ENCODE measurements around the gene HOOK1.

The HOOK1 gene

DNA sequence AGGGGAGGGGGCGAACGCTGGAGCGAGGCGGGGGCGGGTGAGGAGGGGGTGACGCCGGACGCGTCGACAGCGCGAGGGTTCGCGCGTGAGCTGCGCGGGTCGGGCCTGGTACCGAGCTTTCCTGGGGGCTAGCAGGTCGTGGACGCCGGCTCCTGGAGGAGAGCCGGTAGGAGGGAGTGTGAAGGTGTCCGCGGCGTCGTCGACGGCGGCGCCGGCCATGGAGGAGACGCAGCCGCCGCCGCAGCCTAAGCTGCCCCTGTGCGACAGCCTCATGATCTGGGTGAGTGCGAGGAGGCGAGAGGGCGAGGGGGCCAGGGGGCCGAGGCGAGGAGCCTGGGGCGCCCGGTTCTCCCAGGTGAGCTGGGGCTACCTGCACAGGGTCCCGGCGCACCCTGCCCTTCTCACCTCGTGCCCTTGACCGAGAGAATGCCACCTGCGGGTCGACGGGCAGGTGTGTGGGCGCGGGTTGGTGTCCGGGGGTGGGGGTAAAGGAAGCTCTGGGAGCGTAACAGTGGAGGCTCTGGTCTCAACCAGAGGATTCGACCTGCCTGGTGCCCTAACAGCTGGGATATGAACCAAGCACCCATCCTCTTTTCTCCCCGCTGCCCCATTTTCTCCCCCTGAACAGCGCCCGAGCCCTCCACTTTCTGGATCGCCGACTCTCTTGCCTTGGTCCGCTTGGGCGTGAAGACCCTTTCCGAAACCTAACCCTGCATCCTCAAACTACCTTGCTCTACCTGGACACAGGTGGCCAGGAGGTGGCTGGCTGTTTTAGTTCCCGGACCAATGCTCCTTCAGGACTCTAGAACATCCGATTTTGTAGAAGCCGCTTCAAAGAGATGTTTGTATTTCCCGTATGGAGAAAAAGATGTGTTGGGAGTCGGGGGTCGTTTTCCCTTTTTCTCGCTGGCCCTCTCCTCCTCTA is at the start of gene HOOK1:
TSS of gene HOOK1 (plus strand) at position 49 of the 925 bp plus-strand sequence. CDS start at position 218, 169 bp downstream.
- H3K4me3 ChIP-seq = peak within 1 kb of the TSS; percentile 36
- DNase-seq (ENCODE audit: low spot score in 2 of 2) = peak in 1 of 2 experiments; percentile 7

DNA sequence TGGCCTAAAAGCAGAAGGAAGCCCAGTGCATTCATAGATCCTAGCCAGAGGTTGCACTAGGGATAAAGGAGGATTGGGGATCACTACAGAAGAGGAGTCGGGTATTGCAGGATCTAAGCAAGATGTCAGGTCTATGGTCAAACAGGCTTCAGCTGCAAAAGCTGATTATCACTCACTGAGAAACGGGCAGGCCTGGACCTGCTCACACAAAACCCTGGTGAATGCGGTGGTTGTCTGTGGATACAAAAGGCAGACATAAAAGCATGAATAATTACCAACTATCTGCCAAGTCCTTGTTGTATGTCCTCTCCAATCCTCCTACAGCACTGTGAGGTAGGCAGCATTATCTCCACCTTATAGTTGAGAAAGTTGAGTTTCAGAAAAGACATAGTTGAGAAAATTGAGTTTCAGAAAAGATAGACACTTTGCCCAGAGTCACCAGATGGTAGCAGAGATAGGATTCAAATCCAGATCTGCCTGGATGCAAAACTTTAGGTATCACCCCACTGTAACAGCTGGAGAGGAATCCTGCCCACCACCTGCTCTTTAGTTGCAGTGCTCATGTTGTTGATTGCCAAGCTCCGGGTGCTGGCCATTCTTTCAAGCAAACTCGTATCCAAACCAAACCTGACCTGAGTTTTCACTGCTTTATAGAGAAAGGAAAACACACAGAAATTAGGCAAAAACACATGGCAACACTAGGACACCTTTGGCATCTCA is 49.6 kb upstream of the HOOK1 start:
- DNase-seq (ENCODE audit: low spot score in 2 of 2) = peak; percentile 59 to 60
- H3K4me3 ChIP-seq = no peak overlapping the region
- H3K9me3 ChIP-seq = no peaks in the 10 kb centered on the region
- H3K4me1 ChIP-seq = peaks cover 28% of the 10 kb centered on the region
- no peaks in the 10 kb centered on the region for H3K36me3 ChIP-seq (replicated peaks)
- H3K27me3 ChIP-seq (ENCODE audit: low read depth) = peaks cover 2% of the 10 kb centered on the region; the same call in 1 of the 2 replicates
- in situ Hi-C loops (cut with MboI; ENCODE audit: low sequenced_read_pairs) = loop anchor here (25.0 kb wide), 1 partner anchor 1228 kb away; the partner anchor contains the start of gene OMA1

More for the DNA sequence above, at the start of gene HOOK1:
- no peaks in the 10 kb centered on the region for H3K36me3 ChIP-seq (replicated peaks)
- in situ Hi-C loops (cut with MboI; ENCODE audit: low sequenced_read_pairs) = no loop called here
- no peaks in the 10 kb centered on the region for H3K9me3 ChIP-seq
- peaks cover 8% of the 10 kb centered on the region for H3K4me1 ChIP-seq
- peaks cover 25% of the 10 kb centered on the region for H3K27me3 ChIP-seq (ENCODE audit: low read depth)

DNA sequence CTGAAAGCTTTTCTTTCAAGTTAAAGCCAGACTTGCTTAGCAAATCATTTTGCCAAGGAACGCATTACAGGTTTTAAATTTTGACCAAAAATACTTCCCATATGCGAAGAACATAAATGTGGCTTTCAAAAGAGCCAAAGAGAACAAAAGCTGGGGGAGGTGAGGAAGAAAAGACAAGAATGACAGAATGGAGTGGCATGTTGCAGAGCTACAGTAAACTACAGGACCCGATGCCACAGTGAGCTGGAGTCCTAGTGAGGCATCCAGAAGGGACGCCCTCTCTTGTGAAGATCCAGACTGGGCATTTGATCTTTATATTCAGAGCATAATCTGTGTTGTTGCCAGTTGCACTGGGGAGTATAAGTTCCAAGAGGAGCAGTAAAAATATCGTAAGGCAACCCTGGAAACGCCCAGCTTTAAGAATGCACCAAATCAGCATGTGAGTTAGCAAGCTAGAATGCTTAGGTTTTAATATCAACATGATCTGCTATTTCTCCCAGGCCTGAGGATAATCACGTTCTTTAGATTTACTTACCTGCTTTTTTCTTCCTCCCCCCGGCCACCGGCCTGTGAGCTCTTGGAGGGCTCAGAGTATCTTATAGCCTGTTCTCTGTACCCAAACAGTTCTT is 48.4 kb upstream of the HOOK1 start:
- no peaks in the 10 kb centered on the region for H3K9me3 ChIP-seq
- H3K36me3 ChIP-seq (replicated peaks) = no peaks in the 10 kb centered on the region
- peak in 1 of 2 experiments; percentile 6 for DNase-seq (ENCODE audit: low spot score in 2 of 2)
- in situ Hi-C loops (cut with MboI; ENCODE audit: low sequenced_read_pairs) = loop anchor here (25.0 kb wide), 1 partner anchor 1229 kb away; the partner anchor contains the start of gene OMA1
- H3K27me3 ChIP-seq (ENCODE audit: low read depth) = peaks cover 12% of the 10 kb centered on the region
- peaks cover 28% of the 10 kb centered on the region for H3K4me1 ChIP-seq
- H3K4me3 ChIP-seq = no peak overlapping the region

DNA sequence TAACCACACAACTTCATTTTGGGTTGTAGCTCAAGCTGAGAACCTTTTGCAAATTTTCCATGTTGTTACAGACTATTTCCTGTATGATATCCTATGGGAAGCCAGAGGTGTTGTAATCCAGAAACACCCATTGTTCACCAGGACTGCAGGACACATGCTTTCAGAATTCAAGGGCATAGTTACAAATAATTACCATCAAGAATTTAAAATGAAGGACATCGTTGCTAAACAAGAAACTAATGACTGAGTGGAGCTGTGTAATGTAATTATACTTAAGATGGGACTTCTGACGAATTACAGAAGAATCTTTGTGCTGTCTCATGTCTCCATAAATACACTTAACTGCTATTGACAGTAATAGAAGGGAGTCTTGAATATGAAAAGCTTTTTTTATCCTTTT is 47.6 kb upstream of the HOOK1 start:
- H3K4me1 ChIP-seq = peaks cover 28% of the 10 kb centered on the region
- no peaks in the 10 kb centered on the region for H3K9me3 ChIP-seq
- no peaks in the 10 kb centered on the region for H3K36me3 ChIP-seq (replicated peaks)
- peaks cover 14% of the 10 kb centered on the region for H3K27me3 ChIP-seq (ENCODE audit: low read depth)
- H3K4me3 ChIP-seq = no peak overlapping the region
- peak; percentile 33 to 84 for DNase-seq (ENCODE audit: low spot score in 2 of 2)
- in situ Hi-C loops (cut with MboI; ENCODE audit: low sequenced_read_pairs) = loop anchor here (25.0 kb wide), 1 partner anchor 1230 kb away; the partner anchor contains the start of gene OMA1

DNA sequence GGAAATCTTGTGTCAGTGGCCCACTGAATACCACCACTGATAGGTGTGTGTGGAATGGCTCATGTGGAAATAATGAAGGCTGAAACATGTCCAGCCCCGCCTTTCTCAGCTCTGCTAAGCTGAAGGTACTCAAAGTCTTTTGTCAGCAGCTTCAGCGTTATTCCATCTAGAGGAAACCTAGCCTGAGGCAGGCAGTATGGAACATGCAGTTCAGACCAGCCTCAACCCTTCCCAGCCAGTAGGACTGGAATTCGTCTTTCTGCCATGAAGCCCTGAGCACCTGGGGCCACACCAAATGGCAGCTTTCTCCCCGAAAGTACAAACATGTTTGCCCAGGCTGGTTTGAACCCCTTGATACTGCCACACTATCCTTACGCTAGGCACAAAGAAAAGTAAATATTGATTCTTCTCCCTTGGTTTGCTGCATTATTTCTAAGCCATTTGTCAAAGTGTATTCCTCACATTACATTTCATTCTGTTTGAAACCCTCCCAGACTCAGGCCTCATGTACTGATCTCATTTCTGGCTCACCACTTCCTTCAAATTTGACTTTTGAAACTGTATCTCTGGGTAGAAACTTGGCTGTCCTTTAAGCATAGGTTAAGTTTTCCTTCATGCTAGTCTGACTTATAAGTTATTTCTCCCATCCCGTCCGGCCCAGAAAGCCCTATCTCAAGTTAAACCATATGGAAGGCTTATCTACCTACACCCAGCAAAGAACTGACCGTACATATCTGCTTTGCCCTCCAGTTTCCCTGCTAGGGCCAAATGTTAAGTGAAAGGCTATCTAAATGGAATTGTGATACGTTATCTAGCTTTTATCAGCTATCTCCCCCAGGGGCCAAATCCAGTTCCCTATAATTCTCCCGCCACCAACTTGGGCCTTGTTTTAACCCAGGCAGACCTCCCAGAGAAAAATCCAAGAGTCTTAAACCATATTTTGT is 45.7 kb upstream of the HOOK1 start:
- no peak for DNase-seq (ENCODE audit: low spot score in 2 of 2)
- no peak overlapping the region for H3K4me3 ChIP-seq
- peaks cover 26% of the 10 kb centered on the region for H3K27me3 ChIP-seq (ENCODE audit: low read depth)
- in situ Hi-C loops (cut with MboI; ENCODE audit: low sequenced_read_pairs) = loop anchor here (25.0 kb wide), 1 partner anchor 1232 kb away; the partner anchor contains the start of gene OMA1
- no peaks in the 10 kb centered on the region for H3K36me3 ChIP-seq (replicated peaks)
- H3K4me1 ChIP-seq = peaks cover 28% of the 10 kb centered on the region
- no peaks in the 10 kb centered on the region for H3K9me3 ChIP-seq

DNA sequence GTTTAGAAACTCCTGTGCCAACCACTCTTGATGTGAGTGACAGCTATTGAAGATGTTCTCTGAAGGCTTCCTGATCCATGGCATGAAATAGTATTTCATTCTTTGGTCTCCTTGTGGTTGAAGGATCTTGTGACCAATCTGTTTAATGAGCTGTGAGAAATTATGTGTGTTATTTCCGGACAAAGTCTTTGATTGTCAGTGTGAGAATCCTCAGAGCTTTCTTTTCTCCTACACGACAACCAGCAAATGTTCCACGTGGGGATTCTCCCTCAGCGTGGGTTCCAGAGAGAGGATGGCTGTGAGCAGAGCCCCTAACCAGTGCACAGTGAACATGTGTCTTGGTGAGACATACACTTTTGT is 45.0 kb upstream of the HOOK1 start:
- no peak for DNase-seq (ENCODE audit: low spot score in 2 of 2)
- no peaks in the 10 kb centered on the region for H3K9me3 ChIP-seq
- H3K36me3 ChIP-seq (replicated peaks) = no peaks in the 10 kb centered on the region
- peaks cover 29% of the 10 kb centered on the region for H3K27me3 ChIP-seq (ENCODE audit: low read depth)
- in situ Hi-C loops (cut with MboI; ENCODE audit: low sequenced_read_pairs) = loop anchor here (25.0 kb wide), 1 partner anchor 1232 kb away; the partner anchor contains the start of gene OMA1
- H3K4me1 ChIP-seq = peaks cover 28% of the 10 kb centered on the region
- H3K4me3 ChIP-seq = no peak overlapping the region

DNA sequence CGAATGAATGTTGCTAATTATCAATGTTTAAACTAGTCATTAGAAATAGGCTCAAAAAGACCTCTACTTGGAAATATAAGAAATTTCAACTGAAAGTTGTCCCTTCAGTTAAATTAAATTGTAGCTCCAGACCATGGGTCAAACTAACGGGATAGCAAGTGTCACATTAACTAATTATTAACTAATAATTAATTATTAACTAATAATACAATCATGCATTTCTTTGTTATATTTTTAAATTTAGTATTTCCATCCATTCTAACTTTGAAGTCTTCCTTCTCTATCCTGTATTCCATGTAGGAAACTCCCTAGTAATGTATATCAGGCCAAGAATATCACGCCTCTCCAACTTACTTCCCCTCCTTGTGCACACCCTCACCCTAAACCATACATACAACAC is 43.4 kb upstream of the HOOK1 start:
- Histone ChIP-seq H3K36me3 (replicated peaks) (no peaks in the 10 kb centered on the region), H3K4me3 (no peak overlapping the region), H3K4me1 (peaks cover 12% of the 10 kb centered on the region), H3K9me3 (no peaks in the 10 kb centered on the region), H3K27me3 (ENCODE audit: low read depth) (peaks cover 40% of the 10 kb centered on the region)
- in situ Hi-C loops (cut with MboI; ENCODE audit: low sequenced_read_pairs) = loop anchor here (25.0 kb wide), 1 partner anchor 1234 kb away; the partner anchor contains the start of gene OMA1
- no peak for DNase-seq (ENCODE audit: low spot score in 2 of 2)

DNA sequence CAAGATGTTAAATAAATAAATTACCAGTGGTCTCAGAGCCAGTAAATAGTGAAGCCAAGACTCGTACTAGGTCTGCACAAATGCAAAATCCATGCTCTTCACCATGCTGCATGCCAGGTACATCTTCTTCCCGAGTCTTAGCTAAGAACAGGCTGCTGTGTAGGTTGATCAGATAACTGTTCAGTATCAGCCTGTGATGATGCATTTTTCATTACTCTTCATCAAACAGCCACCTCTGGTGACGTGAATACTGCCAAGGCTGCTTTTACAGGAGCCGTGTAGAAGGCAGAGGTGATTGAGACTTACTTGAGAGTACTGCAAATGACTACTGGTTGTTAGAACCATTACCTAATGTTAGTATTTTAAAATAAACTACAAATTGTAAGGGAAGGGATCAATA is 39.3 kb upstream of the HOOK1 start:
- in situ Hi-C loops (cut with MboI; ENCODE audit: low sequenced_read_pairs) = no loop called here
- no peak overlapping the region for H3K4me3 ChIP-seq
- H3K36me3 ChIP-seq (replicated peaks) = no peaks in the 10 kb centered on the region
- no peaks in the 10 kb centered on the region for H3K9me3 ChIP-seq
- DNase-seq (ENCODE audit: low spot score in 2 of 2) = no peak
- H3K27me3 ChIP-seq (ENCODE audit: low read depth) = peaks cover 38% of the 10 kb centered on the region
- H3K4me1 ChIP-seq = no peaks in the 10 kb centered on the region

DNA sequence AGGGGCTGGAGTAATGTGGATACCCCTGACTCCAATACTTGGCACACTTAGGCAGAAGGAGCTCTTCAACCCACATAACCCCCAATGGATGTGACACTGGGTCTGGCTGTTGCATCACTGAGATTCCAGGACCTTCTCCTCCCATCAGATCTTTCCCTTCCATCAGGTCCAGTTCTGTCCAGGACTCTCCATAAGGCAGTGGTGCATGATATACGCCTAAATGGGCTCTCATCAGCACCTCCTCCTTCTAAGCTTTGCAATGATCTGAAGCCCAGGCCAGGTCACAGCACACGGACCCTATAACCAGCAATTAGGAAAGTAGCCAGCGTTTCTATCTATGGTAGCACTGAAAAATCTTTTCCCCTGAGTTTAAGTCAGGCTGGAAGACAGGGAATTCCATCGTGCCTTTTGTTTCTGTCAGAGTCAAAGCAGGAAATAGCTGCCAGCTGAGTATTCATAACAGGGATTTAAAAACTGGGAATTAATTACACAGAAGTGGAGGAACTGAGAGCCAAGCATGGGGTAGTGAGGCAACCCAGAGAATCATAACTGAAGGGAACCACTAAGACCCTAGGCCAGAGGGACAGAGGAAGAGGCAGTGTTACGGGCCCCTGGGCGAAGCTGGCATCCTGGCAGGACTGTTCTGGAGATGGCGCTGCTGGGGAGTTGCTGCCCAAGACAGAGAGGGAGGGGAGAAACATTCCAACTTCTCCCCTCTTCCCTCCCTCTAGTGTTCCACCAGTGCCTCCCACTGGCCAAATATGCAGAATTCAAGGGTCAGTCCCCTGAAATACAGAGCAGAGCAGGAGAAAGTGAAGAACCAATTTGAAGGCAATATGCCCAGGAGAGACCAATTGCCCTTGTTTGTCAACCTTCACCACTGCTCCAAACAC is 37.5 kb upstream of the HOOK1 start:
- H3K9me3 ChIP-seq = no peaks in the 10 kb centered on the region
- in situ Hi-C loops (cut with MboI; ENCODE audit: low sequenced_read_pairs) = no loop called here
- no peaks in the 10 kb centered on the region for H3K36me3 ChIP-seq (replicated peaks)

DNA sequence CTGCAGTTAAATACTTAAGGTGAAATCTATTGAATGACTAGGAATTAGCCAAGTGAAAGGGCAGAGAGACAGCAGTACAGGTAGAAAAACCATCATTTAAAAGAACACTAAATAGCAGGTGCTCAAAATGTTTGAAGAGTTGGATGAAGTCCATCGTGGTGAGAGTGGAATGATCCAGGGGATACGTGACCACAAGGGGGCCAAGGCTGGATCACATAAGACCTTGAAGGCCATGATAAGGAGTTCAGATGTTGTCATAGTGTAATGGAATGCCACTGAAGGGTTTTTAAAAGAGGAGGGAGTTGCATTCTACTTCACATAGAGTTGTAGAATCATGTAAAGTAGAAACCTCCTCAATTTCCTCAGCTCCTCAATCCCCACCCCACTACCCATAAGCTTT is 34.8 kb upstream of the HOOK1 start:
- no peaks in the 10 kb centered on the region for H3K36me3 ChIP-seq (replicated peaks)
- no peak for DNase-seq (ENCODE audit: low spot score in 2 of 2)
- H3K9me3 ChIP-seq = no peaks in the 10 kb centered on the region
- no peak overlapping the region for H3K4me3 ChIP-seq
- in situ Hi-C loops (cut with MboI; ENCODE audit: low sequenced_read_pairs) = no loop called here
- peaks cover 11% of the 10 kb centered on the region for H3K27me3 ChIP-seq (ENCODE audit: low read depth)
- H3K4me1 ChIP-seq = no peaks in the 10 kb centered on the region

More for the DNA sequence above, 37.5 kb upstream of the HOOK1 start:
- peaks cover 28% of the 10 kb centered on the region for H3K27me3 ChIP-seq (ENCODE audit: low read depth)
- no peak overlapping the region for H3K4me3 ChIP-seq
- H3K4me1 ChIP-seq = no peaks in the 10 kb centered on the region
- no peak for DNase-seq (ENCODE audit: low spot score in 2 of 2)

DNA sequence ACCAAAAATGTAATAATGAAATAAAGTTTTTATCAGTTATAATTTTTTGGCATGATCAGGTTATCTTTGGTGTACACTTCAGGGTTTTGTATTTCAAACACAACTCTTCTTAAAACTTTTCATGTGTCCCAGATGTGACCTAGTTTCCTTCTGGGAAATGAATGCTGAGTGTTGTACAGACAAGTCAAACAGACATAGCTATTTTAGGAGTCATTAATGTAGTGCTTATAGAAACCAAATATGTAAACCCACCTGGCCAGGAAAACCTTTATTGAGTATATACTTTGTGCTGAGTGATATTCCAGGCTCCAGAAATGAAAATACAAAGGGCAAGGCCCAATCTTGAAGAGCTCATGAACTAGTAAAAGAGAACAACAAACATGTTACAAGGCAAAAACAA is 25.9 kb upstream of the HOOK1 start:
- Histone ChIP-seq H3K4me1 (no peaks in the 10 kb centered on the region), H3K36me3 (replicated peaks) (no peaks in the 10 kb centered on the region), H3K4me3 (no peak overlapping the region), H3K9me3 (0 out of 2 replicates have a peak, but pooled peaks cover 3% of the 10 kb centered on the region), H3K27me3 (ENCODE audit: low read depth) (0 out of 2 replicates have a peak, but pooled peaks cover 2% of the 10 kb centered on the region)
- in situ Hi-C loops (cut with MboI; ENCODE audit: low sequenced_read_pairs) = no loop called here
- DNase-seq (ENCODE audit: low spot score in 2 of 2) = no peak

DNA sequence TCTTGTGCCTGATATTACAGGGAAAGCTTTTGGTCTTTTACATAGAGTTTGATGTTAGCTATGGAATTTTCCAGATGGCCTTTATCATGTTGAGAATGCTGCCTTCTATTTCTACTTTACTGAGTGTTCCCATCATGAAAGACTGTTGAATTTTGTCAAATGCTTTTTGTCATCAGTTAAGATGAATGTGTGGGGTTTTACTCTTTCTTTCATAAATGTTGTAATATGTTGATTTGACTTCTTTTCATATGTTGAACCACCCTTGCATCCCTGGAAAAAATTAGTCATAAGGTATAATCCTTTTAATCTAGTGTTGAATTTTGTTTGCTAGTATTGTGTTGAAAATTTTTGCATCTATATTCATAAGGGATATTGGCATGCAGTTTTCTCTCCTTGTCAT is 16.1 kb upstream of the HOOK1 start:
- Histone ChIP-seq H3K9me3 (no peaks in the 10 kb centered on the region), H3K36me3 (replicated peaks) (no peaks in the 10 kb centered on the region), H3K27me3 (ENCODE audit: low read depth) (no peaks in the 10 kb centered on the region; the same call in 1 of the 2 replicates), H3K4me3 (no peak overlapping the region), H3K4me1 (peaks cover 5% of the 10 kb centered on the region; the same call in 1 of the 2 replicates)
- in situ Hi-C loops (cut with MboI; ENCODE audit: low sequenced_read_pairs) = no loop called here
- DNase-seq (ENCODE audit: low spot score in 2 of 2) = peak in 1 of 2 experiments; percentile 36

All from HAP-1 (cell line).